ENCODE results near the gene COG3. TPM values are rescaled to one million over a fixed set of nuclear protein-coding genes. Genes with fewer than 3 reads are reported as not detected.

Gene COG3
- total RNA-seq, 1 donor, result 31.2 TPM

DNA sequence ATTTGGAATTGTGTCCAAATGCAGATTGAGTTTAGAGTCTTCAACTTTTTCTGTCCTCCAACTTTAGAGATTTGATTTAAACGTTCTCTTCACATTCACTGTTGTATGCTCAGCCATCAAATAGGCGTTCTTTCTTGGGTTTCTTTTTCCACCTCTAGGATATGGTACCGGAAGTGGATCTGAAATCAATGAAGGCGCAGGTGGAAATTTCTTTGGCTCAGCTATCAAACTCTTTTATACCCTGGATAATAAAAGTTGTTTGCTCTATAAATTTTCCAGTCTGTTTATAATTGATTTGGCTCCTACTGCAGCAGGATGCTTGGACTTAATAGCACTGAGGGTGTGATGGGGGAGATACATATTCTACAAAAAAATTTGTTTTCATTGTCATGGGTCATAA, 1.6 kb downstream of the COG3 start:
- peak overlapping the region; percentile 86 for H3K4me3 ChIP-seq (ENCODE audit: low read depth, low read length)
- TF ChIP-seq, protein P1, sequence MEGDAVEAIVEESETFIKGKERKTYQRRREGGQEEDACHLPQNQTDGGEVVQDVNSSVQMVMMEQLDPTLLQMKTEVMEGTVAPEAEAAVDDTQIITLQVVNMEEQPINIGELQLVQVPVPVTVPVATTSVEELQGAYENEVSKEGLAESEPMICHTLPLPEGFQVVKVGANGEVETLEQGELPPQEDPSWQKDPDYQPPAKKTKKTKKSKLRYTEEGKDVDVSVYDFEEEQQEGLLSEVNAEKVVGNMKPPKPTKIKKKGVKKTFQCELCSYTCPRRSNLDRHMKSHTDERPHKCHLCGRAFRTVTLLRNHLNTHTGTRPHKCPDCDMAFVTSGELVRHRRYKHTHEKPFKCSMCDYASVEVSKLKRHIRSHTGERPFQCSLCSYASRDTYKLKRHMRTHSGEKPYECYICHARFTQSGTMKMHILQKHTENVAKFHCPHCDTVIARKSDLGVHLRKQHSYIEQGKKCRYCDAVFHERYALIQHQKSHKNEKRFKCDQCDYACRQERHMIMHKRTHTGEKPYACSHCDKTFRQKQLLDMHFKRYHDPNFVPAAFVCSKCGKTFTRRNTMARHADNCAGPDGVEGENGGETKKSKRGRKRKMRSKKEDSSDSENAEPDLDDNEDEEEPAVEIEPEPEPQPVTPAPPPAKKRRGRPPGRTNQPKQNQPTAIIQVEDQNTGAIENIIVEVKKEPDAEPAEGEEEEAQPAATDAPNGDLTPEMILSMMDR (IDR thresholded peaks at IDR 0.05; ENCODE audit: insufficient read depth, low read length), result no peak
- DNase-seq (ENCODE audit: low read depth), result no peak

DNA sequence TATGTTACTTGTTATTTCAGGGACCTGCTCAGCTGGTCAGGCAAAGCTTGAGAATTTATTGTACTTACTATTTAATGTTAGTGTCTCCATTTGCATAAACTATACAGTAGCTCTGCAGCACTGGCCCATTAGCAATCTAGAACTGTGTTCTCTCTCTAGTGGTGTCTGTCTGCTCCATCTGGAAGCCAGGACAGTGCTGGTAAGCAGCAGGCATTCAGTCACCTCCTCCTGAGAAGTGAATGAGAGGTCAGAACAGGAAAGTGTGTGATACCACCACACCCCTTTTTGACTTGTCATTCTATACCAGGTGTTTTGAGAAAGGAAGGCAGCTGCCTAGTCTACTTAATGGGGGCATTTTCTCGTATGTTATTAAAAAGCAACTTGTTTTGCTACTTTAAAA, 3.9 kb downstream of the COG3 start:
- no peak overlapping the region for H3K4me3 ChIP-seq (ENCODE audit: low read depth, low read length)
- TF ChIP-seq, protein P1 (IDR thresholded peaks at IDR 0.05; ENCODE audit: insufficient read depth, low read length), result no peak
- no peak for DNase-seq (ENCODE audit: low read depth)

DNA sequence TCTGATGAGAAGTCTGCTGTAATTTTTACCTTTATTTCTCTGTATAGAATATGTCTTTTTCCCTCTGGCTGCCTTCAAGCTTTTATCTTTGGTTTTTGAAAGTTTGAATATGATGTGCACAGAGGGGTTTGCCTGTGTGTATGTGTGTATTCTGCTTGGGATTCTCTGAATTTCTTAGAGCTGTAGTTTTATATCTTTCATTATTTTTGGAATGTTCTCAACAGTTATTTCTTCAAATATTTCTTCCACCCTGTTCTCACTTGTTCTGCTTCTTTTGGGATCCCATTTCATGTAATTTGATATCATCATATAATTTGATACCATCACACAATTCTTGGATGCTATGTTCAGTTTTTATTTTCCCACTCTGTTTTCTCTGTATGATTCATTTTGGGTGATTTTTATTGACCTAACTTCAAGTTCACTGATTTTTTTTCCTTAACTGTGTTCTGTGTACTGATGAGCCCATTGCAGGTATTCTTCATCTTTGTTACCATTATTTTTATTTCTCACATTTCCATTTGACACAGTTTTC, 7.5 kb downstream of the COG3 start:
- H3K4me3 ChIP-seq (ENCODE audit: low read depth, low read length), result no peak overlapping the region
- TF ChIP-seq, protein P1 (IDR thresholded peaks at IDR 0.05; ENCODE audit: insufficient read depth, low read length), result no peak
- no peak for DNase-seq (ENCODE audit: low read depth)

DNA sequence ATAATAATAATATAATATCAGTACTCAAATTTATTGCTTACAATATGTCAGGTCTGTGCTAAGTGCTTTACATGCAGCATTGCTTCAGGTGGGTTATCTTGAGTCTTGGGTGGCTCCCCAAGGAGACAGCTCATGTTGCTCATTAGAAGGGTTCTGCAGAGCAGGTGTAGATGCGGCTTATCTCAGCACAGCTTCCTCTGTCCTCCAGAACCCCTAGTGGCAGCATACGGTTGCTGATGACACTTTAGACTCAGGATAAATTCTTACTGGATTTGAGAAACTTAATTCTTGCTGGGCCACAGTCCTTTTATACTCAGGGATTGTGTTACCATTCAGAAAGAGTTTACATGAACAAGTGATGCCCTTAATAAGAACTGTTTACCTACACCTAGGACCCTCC, 8.9 kb downstream of the COG3 start:
- no peak for DNase-seq (ENCODE audit: low read depth)
- TF ChIP-seq, protein P1 (IDR thresholded peaks at IDR 0.05; ENCODE audit: insufficient read depth, low read length), result no peak

DNA sequence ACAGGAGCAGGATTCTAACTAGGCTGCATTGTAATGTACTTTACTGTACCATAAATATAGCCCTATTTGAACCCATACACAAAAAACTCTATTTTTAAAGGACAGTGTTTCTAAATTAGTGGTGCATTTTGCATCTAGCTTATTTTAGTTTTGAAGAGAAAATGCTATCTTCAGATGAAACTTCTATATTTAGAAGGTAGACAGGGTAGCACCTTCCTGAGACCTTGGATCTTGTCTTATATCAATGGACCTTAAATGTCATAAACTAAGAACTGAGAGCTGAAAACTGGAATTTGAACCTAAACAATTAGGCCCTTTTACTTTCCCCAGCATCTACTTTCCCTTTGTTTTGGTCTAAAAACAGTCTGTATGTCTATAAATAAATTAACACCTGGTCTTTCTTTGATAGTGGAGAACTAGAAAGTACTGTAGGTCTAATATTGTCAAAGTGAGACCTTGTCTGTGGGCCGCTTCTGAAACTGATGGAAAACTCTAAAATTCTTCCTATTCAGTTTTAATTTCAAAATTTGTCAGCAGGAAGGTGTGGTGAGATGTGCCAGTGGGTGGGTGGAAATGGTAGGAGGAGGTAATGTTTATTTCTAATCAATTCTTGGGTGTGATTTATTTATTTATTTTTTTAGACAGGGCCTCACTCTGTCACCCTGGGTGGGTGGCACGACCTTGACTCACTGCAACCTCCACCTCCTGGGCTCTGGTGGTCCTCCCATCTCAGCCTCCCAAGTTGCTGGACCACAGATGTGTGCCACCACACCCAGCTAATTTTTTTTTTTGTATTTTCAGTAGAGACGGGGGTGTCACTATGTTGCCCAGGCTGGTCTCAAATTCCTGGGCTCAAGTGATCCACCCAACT, 10.1 kb downstream of the COG3 start:
- no peak for DNase-seq (ENCODE audit: low read depth)
- TF ChIP-seq, protein P1 (IDR thresholded peaks at IDR 0.05; ENCODE audit: insufficient read depth, low read length), result no peak
- no peak overlapping the region for H3K4me3 ChIP-seq (ENCODE audit: low read depth, low read length)

More for the DNA sequence above, 8.9 kb downstream of the COG3 start:
- no peak overlapping the region for H3K4me3 ChIP-seq (ENCODE audit: low read depth, low read length)

DNA sequence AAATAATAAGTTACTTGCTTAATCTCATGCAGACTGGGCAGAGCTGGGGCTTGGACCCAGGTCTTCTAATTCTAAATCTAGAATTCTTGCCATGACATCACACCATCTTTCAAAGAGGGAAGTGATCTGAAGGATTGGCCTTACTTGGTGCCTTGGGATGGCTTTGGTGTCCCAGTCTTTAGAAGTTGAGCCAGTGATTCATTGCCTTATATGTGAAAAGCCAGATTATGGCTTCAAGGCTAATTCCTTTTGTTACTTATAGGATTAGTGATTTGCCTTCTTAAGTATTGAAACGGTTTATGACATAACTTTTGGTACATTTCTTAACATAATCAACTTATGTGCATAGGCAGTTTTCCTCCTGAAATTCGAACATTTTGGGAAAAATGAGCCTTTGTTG, 14.9 kb downstream of the COG3 start:
- TF ChIP-seq, protein P1 (IDR thresholded peaks at IDR 0.05; ENCODE audit: insufficient read depth, low read length), result no peak
- DNase-seq (ENCODE audit: low read depth), result no peak
- H3K4me3 ChIP-seq (ENCODE audit: low read depth, low read length), result no peak overlapping the region

All from fibroblast of the aortic adventitia (primary cell).